ENCODE data around the gene ILDR1. TPM values are rescaled to one million over a fixed set of nuclear protein-coding genes. Genes with fewer than 3 reads are reported as not detected.

ILDR1 gene
- total RNA-seq, 1 donor from 2014 or later: 3.7 TPM

GRCh38 chr3:121970047-121970446 is 52.0 kb downstream of the ILDR1 start:
- Histone ChIP-seq H3K27me3 (no peaks in the 10 kb centered on the region), H3K27ac (no peak overlapping the region), H3K9me3 (no peaks in the 10 kb centered on the region), H3K36me3 (no peaks in the 10 kb centered on the region), H3K4me1 (no peaks in the 10 kb centered on the region), H3K4me3 (no peak overlapping the region)
- intact Hi-C loops (cut with DNase I): no loop called here
- no peak for TF ChIP-seq POLR2AphosphoS5 (IDR thresholded peaks at IDR 0.05; ENCODE audit: insufficient read depth in 1 of 2, low read depth in 1 of 2)
- DNase-seq (ENCODE audit: extremely low spot score in 2 of 2): no peak

- Histone ChIP-seq H3K4me1 (no peaks in the 10 kb centered on the region), H3K4me3 (no peak overlapping the region), H3K27me3 (no peaks in the 10 kb centered on the region), H3K27ac (no peak overlapping the region), H3K36me3 (no peaks in the 10 kb centered on the region), H3K9me3 (no peaks in the 10 kb centered on the region)
- DNase-seq (ENCODE audit: extremely low spot score in 2 of 2): no peak
- no peak for TF ChIP-seq POLR2AphosphoS5 (IDR thresholded peaks at IDR 0.05; ENCODE audit: insufficient read depth in 1 of 2, low read depth in 1 of 2)
- TF ChIP-seq CTCF (IDR thresholded peaks at IDR 0.05): no peak
- TF ChIP-seq POLR2A (IDR thresholded peaks at IDR 0.05): no peak
- intact Hi-C loops (cut with DNase I): no loop called here
Observed at GRCh38 chr3:121969631-121970030, 52.4 kb downstream of the ILDR1 start.

- DNase-seq (ENCODE audit: extremely low spot score in 2 of 2): no peak
- H3K27me3 ChIP-seq: no peaks in the 10 kb centered on the region
- no peak overlapping the region for H3K4me3 ChIP-seq
- H3K9me3 ChIP-seq: no peaks in the 10 kb centered on the region
- intact Hi-C loops (cut with DNase I): no loop called here
- no peaks in the 10 kb centered on the region for H3K36me3 ChIP-seq
- no peak for TF ChIP-seq POLR2A (IDR thresholded peaks at IDR 0.05)
- no peak for TF ChIP-seq CTCF (IDR thresholded peaks at IDR 0.05)
- no peak for TF ChIP-seq POLR2AphosphoS5 (IDR thresholded peaks at IDR 0.05; ENCODE audit: insufficient read depth in 1 of 2, low read depth in 1 of 2)
- H3K4me1 ChIP-seq: no peaks in the 10 kb centered on the region
- no peak overlapping the region for H3K27ac ChIP-seq
Observed at GRCh38 chr3:121963608-121964007, 58.4 kb downstream of the ILDR1 start.

GRCh38 chr3:121962443-121962842 is 59.6 kb downstream of the ILDR1 start:
- no peak overlapping the region for H3K27ac ChIP-seq
- H3K27me3 ChIP-seq: no peaks in the 10 kb centered on the region
- H3K36me3 ChIP-seq: no peaks in the 10 kb centered on the region
- intact Hi-C loops (cut with DNase I): no loop called here
- H3K4me1 ChIP-seq: no peaks in the 10 kb centered on the region
- DNase-seq (ENCODE audit: extremely low spot score in 2 of 2): no peak
- no peaks in the 10 kb centered on the region for H3K9me3 ChIP-seq
- no peak overlapping the region for H3K4me3 ChIP-seq
- TF ChIP-seq POLR2A (IDR thresholded peaks at IDR 0.05): no peak
- no peak for TF ChIP-seq CTCF (IDR thresholded peaks at IDR 0.05)
- no peak for TF ChIP-seq POLR2AphosphoS5 (IDR thresholded peaks at IDR 0.05; ENCODE audit: insufficient read depth in 1 of 2, low read depth in 1 of 2)

GRCh38 chr3:121961283-121961682 is 60.8 kb downstream of the ILDR1 start:
- no peaks in the 10 kb centered on the region for H3K4me1 ChIP-seq

More at GRCh38 chr3:121961283-121961682, 60.8 kb downstream of the ILDR1 start:
- H3K9me3 ChIP-seq: no peaks in the 10 kb centered on the region
- no peak for TF ChIP-seq POLR2AphosphoS5 (IDR thresholded peaks at IDR 0.05; ENCODE audit: insufficient read depth in 1 of 2, low read depth in 1 of 2)
- TF ChIP-seq CTCF (IDR thresholded peaks at IDR 0.05): no peak
- no peak for TF ChIP-seq POLR2A (IDR thresholded peaks at IDR 0.05)
- DNase-seq (ENCODE audit: extremely low spot score in 2 of 2): no peak
- intact Hi-C loops (cut with DNase I): no loop called here
- H3K27ac ChIP-seq: no peak overlapping the region
- H3K36me3 ChIP-seq: no peaks in the 10 kb centered on the region
- no peaks in the 10 kb centered on the region for H3K27me3 ChIP-seq
- no peak overlapping the region for H3K4me3 ChIP-seq
